Measurements from ENCODE around the gene SLC10A7.

DNA sequence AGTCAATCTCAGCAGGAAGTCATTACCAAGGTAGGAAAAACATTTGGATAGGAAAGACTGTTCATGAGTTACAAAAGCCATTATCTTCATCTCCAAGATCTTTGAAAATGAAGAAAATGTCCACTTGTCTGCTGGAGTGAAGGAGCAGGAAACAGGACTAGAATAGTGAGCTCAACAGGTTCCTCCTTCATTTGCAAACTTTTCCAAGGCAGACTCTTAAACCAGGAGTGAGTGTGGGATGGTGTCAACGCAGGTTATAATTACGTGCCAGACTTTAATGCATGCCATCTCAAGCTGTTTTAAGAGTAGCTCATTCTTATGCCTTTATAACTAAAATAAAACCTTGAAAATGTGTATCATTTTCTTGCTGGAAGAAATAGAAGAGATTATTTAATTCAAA is 310.9 kb downstream of the SLC10A7 start:
- TF ChIP-seq POLR2AphosphoS5 (IDR thresholded peaks at IDR 0.05): no peak
- TF ChIP-seq POLR2A (IDR thresholded peaks at IDR 0.05): no peak
- TF ChIP-seq, protein P1, sequence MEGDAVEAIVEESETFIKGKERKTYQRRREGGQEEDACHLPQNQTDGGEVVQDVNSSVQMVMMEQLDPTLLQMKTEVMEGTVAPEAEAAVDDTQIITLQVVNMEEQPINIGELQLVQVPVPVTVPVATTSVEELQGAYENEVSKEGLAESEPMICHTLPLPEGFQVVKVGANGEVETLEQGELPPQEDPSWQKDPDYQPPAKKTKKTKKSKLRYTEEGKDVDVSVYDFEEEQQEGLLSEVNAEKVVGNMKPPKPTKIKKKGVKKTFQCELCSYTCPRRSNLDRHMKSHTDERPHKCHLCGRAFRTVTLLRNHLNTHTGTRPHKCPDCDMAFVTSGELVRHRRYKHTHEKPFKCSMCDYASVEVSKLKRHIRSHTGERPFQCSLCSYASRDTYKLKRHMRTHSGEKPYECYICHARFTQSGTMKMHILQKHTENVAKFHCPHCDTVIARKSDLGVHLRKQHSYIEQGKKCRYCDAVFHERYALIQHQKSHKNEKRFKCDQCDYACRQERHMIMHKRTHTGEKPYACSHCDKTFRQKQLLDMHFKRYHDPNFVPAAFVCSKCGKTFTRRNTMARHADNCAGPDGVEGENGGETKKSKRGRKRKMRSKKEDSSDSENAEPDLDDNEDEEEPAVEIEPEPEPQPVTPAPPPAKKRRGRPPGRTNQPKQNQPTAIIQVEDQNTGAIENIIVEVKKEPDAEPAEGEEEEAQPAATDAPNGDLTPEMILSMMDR (IDR thresholded peaks at IDR 0.05): no peak
